ENCODE data around the gene ADAMTS2. TPM values are rescaled to one million over a fixed set of nuclear protein-coding genes. Genes with fewer than 3 reads are reported as not detected.

The ADAMTS2 gene
- total RNA-seq, 1 experiment from 2014 or later: 3.9 TPM

- no peak overlapping the region for H3K9ac ChIP-seq (ENCODE audit: low read length)
- no peak overlapping the region for H3K4me2 ChIP-seq (ENCODE audit: low read length)
- no peak overlapping the region for H3K4me3 ChIP-seq (replicated peaks in 1 of 2; ENCODE audit: low read depth in 1 of 2, low read length in 2 of 2)
- TF ChIP-seq ZFX (IDR thresholded peaks at IDR 0.05) (no peak), ZBTB33 (IDR thresholded peaks at IDR 0.05; ENCODE audit: extremely low read depth, insufficient replicate concordance, low read length) (no peak), MAX (IDR thresholded peaks at IDR 0.05) (no peak), SP1 (IDR thresholded peaks at IDR 0.05; ENCODE audit: low read depth) (no peak), ATF3 (IDR thresholded peaks at IDR 0.05) (no peak), CBX3 (IDR thresholded peaks at IDR 0.05; ENCODE audit: low read depth) (no peak), EGR1 (IDR thresholded peaks at IDR 0.05; ENCODE audit: low read depth) (no peak), POLR2AphosphoS5 (IDR thresholded peaks at IDR 0.05; ENCODE audit: low read depth, low read length) (no peak), RAD21 (IDR thresholded peaks at IDR 0.05; ENCODE audit: low read depth) (no peak), EZH2 (IDR thresholded peaks at IDR 0.05) (no peak), CEBPB (IDR thresholded peaks at IDR 0.05; ENCODE audit: low read depth) (no peak), TCF7L2 (IDR thresholded peaks at IDR 0.05; ENCODE audit: borderline replicate concordance, extremely low read depth, insufficient read depth, insufficient read length) (no peak), ELF1 (IDR thresholded peaks at IDR 0.05; ENCODE audit: borderline replicate concordance, low read depth) (no peak)
- intact Hi-C loops (cut with micrococcal nuclease): no loop called here
- DNase-seq (ENCODE audit: low read depth, low spot score) (no peak), ATAC-seq (no peak)
- no peaks in the 10 kb centered on the region for H3K4me1 ChIP-seq (ENCODE audit: control insufficient read depth in 1 of 2, insufficient read depth in 2 of 2, low read length in 2 of 2)
- RAD21 ChIA-PET (ENCODE audit: low non-redundant PET in 1 of 2, low total read pairs in 2 of 2, uncharacterized antibody in 2 of 2, unreplicated experiment in 2 of 2): no interaction called here
- H3K36me3 ChIP-seq (ENCODE audit: control insufficient read depth in 1 of 2, insufficient read depth in 2 of 2, low read length in 2 of 2): no peaks in the 10 kb centered on the region
- no peak overlapping the region for H3K27ac ChIP-seq (ENCODE audit: low read depth, low read length)
- no TSS peak for BruUV-seq (replicated peaks)
- no peaks in the 10 kb centered on the region for H4K20me1 ChIP-seq (ENCODE audit: insufficient read depth)
- no peak overlapping the region for H2AFZ ChIP-seq (ENCODE audit: low read depth, low read length, poor library complexity, severe bottlenecking)
- no peaks in the 10 kb centered on the region for H3K79me2 ChIP-seq (ENCODE audit: insufficient read depth, low read length)
- no peaks in the 10 kb centered on the region for H3K27me3 ChIP-seq (ENCODE audit: insufficient read depth, low read length)
- POLR2A ChIA-PET: no interaction called here
- CTCF ChIA-PET: no interaction called here
- no peaks in the 10 kb centered on the region for H3K9me2 ChIP-seq (ENCODE audit: insufficient read depth)
- no peaks in the 10 kb centered on the region for H3K9me3 ChIP-seq (ENCODE audit: control insufficient read depth in 1 of 2, insufficient read depth in 1 of 2, low read depth in 1 of 2, low read length in 2 of 2)
Measured at GRCh38 chr5:179294891-179295777, 50.1 kb downstream of the ADAMTS2 start.

Data from HCT116 (cell line).